ENCODE results near the gene C14orf132.

DNA sequence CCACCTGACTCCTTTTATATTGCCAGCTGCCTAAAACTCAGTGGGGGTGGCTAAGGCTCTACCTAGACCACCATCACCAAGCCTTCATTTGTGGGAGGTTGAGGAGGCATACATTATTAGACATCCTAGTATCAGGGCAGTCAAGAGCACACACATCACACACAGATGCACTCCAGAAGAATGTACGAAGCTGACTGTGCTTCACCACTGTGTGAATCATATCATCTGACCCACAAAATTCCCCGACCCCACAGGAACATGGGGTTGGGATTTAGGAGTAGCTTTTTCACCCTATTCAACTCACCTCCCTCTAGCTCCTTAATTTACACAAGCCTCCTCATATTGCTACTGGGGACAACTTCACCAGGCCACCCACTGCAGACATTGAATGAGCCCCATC lies 100.7 kb downstream of the C14orf132 start:
- TF ChIP-seq, protein P1, sequence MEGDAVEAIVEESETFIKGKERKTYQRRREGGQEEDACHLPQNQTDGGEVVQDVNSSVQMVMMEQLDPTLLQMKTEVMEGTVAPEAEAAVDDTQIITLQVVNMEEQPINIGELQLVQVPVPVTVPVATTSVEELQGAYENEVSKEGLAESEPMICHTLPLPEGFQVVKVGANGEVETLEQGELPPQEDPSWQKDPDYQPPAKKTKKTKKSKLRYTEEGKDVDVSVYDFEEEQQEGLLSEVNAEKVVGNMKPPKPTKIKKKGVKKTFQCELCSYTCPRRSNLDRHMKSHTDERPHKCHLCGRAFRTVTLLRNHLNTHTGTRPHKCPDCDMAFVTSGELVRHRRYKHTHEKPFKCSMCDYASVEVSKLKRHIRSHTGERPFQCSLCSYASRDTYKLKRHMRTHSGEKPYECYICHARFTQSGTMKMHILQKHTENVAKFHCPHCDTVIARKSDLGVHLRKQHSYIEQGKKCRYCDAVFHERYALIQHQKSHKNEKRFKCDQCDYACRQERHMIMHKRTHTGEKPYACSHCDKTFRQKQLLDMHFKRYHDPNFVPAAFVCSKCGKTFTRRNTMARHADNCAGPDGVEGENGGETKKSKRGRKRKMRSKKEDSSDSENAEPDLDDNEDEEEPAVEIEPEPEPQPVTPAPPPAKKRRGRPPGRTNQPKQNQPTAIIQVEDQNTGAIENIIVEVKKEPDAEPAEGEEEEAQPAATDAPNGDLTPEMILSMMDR (optimal IDR thresholded peaks at IDR 0.05 in 1 of 3, IDR thresholded peaks at IDR 0.05 in 1 of 3, conservative IDR thresholded peaks at IDR 0.05 in 1 of 3; ENCODE audit: extremely low read depth in 1 of 3, insufficient read depth in 2 of 3, low read length in 3 of 3): no peak
- no peak for TF ChIP-seq EZH2 (IDR thresholded peaks at IDR 0.05; ENCODE audit: low read length)

Data from keratinocyte (primary cell).